ENCODE measurements around the gene ENPP5.

The ENPP5 gene

DNA sequence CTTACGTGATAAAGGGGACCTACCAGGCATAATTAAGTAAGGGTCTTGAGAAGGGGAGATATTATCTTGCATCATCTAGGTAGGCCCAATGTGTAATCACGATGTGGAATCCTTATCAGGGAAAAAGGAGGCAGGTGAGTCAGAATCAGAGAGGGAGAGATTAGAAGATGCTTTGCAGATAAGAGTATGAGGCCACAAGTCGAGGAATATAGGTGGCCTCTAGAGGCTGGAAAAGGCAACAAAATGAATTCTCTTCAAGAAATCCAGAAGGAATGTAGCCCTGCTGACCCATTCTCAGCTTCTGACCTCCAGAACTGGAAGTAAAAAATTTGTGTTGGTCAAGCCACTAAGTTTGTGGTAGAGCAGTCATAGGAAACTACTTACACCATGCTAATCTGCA lies 51.9 kb downstream of the ENPP5 start:
- no peak overlapping the region for H3K4me3 ChIP-seq (ENCODE audit: control insufficient read depth, low read depth, low read length)
- TF ChIP-seq, protein P1, sequence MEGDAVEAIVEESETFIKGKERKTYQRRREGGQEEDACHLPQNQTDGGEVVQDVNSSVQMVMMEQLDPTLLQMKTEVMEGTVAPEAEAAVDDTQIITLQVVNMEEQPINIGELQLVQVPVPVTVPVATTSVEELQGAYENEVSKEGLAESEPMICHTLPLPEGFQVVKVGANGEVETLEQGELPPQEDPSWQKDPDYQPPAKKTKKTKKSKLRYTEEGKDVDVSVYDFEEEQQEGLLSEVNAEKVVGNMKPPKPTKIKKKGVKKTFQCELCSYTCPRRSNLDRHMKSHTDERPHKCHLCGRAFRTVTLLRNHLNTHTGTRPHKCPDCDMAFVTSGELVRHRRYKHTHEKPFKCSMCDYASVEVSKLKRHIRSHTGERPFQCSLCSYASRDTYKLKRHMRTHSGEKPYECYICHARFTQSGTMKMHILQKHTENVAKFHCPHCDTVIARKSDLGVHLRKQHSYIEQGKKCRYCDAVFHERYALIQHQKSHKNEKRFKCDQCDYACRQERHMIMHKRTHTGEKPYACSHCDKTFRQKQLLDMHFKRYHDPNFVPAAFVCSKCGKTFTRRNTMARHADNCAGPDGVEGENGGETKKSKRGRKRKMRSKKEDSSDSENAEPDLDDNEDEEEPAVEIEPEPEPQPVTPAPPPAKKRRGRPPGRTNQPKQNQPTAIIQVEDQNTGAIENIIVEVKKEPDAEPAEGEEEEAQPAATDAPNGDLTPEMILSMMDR (IDR thresholded peaks at IDR 0.05; ENCODE audit: control insufficient read depth, insufficient read depth, low read depth, low read length, missing control alignments), result no peak
- DNase-seq (ENCODE audit: low read depth), result no peak

DNA sequence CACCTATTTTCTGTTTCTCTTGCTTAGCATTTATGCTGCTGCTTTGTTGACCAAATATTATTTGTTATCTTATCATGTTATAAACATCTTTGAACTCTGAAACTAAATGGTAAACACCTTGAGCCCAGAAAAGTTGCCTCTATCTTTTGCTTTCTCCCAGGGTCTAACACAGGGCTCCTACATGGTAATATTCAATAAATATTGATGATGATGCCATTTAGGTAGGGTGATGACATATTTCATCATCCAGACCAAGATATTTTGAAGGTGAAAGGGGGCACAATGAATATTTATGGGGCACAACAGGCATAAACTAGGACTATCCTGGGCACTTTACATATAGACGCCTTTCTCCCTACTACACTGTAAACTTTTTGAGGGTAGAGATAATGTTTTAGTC lies 52.6 kb downstream of the ENPP5 start:
- DNase-seq (ENCODE audit: low read depth), result no peak
- TF ChIP-seq, protein P1 (IDR thresholded peaks at IDR 0.05; ENCODE audit: control insufficient read depth, insufficient read depth, low read depth, low read length, missing control alignments), result no peak
- no peak overlapping the region for H3K4me3 ChIP-seq (ENCODE audit: control insufficient read depth, low read depth, low read length)

DNA sequence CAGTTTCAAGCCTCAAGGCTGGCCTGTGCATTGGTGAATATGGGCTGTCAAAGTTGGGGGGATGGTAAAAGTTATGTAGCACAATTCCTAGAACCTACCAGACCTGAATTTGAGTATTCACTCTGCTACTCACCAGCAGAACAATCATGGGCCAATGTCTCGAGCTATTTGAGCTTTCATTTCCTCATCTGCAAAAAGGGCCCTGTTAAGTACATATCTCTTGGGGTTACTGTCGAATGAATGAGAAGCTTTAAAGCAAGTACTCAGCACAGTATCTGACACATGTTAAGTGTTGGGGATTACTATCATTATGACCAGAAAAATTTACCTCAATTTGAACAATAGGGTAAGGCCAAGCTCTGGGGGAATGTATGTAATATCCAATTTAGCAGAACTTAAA lies 54.5 kb downstream of the ENPP5 start:
- no peak for DNase-seq (ENCODE audit: low read depth)
- H3K4me3 ChIP-seq (ENCODE audit: control insufficient read depth, low read depth, low read length), result no peak overlapping the region
- TF ChIP-seq, protein P1 (IDR thresholded peaks at IDR 0.05; ENCODE audit: control insufficient read depth, insufficient read depth, low read depth, low read length, missing control alignments), result no peak

DNA sequence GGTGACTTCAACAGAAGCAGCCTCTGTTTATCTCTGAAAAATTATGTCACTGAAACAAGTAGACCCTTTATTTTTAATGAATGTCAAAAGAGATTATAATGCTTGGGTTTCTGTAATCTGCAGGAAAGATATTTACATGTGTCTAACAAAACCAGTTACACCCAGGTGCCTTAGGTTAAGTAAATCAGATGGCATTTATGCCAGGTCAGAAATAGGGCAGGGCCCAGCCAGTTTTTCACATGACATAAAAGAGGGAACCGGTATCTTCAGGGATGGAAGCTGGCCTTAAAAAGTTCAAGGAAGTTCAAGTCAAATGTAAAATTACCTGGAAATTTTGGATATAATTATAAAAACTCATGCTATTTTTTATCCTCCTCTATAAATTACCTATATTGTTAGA lies 55.1 kb downstream of the ENPP5 start:
- DNase-seq (ENCODE audit: low read depth), result no peak
- TF ChIP-seq, protein P1 (IDR thresholded peaks at IDR 0.05; ENCODE audit: control insufficient read depth, insufficient read depth, low read depth, low read length, missing control alignments), result no peak
- no peak overlapping the region for H3K4me3 ChIP-seq (ENCODE audit: control insufficient read depth, low read depth, low read length)

DNA sequence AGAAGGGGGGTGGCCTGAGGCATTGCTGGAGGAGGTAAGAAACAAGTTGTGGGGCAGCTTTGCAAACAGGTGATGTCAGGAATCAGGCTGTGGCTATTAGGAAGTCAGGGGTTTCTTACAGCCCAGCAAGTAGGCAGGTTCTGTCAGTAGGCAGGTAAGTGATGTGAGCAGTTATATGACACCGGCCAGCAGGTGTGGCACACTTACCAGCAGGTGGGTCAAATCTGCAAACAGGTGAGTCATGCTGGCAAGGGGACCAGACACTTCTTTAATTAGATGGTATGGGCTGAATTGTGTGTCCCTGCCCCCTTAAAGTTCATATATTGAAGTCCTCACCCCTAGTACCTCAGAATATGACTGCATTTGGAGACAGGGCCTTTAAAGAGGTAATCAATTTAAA lies 57.4 kb downstream of the ENPP5 start:
- no peak overlapping the region for H3K4me3 ChIP-seq (ENCODE audit: control insufficient read depth, low read depth, low read length)
- DNase-seq (ENCODE audit: low read depth), result no peak
- TF ChIP-seq, protein P1 (IDR thresholded peaks at IDR 0.05; ENCODE audit: control insufficient read depth, insufficient read depth, low read depth, low read length, missing control alignments), result no peak

All from AG09309 (cell line).